CD4-positive, alpha-beta T cell treated with Interleukin-17A for 1 hour (primary cell): Measurements from ENCODE around the gene LIPC.

Source experiments
- DNase-seq: peaks from one replicate; pipeline ENCODE4 v3.0.0-alpha.2; 2020

Gene LIPC

DNA sequence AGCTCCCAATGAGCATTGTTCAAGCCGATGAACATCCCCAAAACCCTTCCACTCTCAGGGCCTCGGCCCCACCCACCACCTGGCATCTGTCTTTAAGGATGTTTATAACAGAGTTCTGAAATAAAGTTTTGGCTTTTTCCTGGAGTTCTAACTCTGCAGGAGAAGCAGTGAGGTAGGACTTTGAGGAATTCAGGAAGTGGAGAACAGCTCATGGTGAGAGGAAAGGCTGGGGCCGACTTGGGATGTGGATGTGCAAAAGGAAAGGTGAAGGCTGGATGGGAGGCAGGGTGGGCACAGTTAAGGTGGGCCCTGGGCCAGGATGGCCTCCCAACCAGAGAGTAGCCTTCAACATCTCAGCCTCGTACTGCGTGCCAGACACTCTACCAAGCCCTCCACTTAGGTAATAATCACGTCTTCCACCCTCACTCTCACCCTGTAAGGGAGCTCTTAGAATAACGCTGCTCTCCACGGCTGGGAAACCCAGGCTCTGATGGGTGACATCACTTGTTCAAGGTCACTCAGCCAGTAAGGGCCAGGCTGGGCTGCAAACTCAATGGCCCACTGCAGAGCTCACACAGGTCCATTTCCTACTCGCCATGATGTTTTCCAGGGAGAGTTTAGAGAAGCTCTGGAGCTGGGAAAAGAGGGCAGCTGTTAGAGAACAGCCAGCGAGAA lies 28.5 kb downstream of the LIPC start:
- no peak for DNase-seq

- DNase-seq = no peak
These were observed 29.1 kb downstream of the LIPC start for GRCh38 chr15:58460872-58461271.

GRCh38 chr15:58462547-58462946 lies 30.8 kb downstream of the LIPC start:
- no peak for DNase-seq

GRCh38 chr15:58462973-58463663 lies 31.3 kb downstream of the LIPC start:
- no peak for DNase-seq

DNA sequence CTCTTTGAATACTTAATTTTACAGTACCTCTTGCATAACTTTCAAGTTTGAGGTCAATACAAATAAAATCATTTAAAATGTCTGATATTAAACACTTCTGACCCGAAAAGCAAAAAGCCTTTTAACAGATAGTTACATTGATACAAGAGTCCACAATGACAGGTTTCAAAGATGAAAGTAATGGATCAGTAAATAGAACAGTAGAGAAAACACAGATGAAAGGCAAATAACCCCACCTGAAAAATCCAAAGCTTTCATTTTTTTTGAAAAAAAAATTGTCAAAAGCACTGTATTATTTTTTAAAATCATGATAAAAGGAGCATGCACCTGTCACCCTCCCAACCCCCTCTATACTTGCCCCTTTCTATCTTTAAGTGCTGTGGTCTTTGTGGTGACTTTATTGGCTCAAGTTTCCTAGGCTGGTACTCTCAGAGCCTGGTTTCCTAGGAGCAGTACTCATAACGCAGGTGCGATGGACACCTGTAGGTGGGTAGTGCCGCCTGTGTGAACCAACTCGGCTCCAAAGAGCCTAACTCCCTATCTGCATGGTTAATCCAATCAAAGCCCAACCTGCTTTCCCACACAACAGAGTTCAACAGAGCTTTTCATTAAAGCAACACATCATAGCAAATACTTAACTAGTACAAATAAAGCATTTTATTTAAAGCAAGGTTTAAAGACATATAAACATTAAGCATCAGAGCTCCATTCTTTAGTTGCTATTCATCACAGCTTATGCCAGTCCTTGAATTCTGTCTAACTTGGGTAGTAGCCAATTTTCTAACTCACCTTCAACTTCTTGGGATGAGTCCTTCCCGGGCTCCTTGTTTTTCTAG lies 32.2 kb downstream of the LIPC start:
- DNase-seq = no peak

DNA sequence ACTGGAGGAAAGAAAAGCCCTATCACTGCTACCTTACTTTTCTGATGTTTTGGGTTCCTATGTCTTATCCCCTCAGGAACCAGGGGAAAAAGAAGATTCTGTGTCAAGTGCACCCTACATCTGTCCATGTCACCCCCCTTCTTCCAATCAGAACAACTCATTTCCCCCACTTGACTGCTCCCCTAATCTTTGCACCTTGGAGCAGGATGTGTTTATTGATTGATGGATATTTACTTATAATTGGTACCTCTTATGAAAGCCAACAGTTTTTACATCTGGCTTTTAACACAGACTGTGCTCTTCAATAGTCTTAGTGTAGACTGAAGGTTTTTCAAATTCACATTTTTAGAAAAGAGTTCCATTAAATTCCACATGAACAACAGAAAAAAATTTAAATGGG lies 33.3 kb downstream of the LIPC start:
- no peak for DNase-seq

GRCh38 chr15:58465866-58466517 lies 34.2 kb downstream of the LIPC start:
- DNase-seq = no peak

DNA sequence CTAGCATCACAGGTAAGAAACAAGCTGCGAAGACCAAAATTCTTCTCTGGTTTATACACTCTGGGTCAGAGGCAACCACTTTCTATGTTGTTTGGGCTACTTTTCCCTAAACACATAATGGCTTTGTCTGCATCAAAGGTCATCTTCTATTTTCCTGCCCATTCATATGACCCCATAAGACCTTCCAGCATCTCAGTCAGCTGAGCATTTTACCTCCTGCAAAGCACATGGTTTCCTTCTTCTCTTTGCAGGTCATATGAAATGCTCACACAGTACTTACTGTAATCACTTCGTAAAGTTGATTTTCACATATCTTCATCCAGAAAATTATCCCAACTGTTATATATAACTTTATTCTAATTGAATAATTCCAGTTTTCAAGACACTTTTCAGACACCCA lies 34.8 kb downstream of the LIPC start:
- DNase-seq = no peak

DNA sequence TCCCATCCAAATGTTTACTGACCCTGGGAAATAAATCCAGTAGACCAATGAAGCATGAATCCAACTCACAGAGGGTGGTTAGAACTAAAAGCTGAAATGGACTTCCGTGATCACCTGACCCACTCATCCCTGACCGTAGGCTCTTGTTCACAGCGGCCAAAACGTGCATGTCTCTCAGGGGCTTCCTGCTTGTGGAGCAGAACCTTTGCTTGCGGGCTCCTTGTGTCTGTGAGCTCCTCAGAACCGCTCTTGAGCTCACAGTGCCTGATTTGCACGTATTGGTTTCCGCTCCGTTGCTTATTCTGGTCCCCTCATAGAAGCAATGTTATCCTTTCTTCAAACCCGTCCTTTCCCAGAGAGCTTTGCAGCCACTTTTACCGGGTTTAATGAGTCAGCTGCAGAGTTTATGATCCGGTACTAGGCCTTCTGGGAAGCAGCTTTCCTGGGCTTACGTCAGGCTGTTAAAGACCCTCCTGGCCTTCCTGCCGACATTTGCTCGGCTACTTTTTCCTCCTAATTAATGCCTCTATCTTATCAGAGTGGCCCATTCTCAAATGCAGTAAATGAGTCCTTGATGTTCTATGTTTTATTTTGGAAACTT lies 35.4 kb downstream of the LIPC start:
- no peak for DNase-seq

DNA sequence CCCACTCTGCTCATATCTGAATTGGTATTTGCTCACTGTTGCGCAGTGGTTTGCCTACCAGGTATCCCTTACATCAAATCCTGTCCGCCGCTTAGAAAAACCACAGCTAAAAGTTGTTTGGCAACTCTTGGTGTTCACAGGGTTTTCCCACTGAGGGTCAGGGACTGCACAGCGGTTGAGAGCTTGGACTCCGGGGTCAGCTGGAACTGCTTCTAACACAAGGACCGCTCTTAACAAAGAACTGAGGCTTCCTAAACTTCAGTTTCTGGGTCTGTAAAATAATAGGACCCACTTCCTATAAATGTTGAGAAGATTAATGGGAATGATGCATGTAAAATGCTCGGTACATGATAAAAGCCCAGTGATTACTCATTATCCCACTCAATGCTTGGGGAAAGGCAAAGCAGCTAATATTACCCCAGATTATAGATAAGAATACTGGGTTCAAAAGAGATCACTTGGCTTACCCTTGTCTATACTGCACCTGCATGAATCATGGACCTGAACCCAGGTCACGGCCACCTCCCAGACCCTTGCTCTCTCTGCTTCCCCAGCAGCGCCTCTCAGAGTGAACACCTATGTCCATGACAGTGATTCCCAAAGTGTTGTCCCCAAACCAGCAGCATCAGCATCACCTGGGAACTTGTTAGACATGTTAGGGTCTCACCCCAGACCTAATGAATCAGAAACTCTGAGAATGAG lies 36.1 kb downstream of the LIPC start:
- DNase-seq = no peak

DNA sequence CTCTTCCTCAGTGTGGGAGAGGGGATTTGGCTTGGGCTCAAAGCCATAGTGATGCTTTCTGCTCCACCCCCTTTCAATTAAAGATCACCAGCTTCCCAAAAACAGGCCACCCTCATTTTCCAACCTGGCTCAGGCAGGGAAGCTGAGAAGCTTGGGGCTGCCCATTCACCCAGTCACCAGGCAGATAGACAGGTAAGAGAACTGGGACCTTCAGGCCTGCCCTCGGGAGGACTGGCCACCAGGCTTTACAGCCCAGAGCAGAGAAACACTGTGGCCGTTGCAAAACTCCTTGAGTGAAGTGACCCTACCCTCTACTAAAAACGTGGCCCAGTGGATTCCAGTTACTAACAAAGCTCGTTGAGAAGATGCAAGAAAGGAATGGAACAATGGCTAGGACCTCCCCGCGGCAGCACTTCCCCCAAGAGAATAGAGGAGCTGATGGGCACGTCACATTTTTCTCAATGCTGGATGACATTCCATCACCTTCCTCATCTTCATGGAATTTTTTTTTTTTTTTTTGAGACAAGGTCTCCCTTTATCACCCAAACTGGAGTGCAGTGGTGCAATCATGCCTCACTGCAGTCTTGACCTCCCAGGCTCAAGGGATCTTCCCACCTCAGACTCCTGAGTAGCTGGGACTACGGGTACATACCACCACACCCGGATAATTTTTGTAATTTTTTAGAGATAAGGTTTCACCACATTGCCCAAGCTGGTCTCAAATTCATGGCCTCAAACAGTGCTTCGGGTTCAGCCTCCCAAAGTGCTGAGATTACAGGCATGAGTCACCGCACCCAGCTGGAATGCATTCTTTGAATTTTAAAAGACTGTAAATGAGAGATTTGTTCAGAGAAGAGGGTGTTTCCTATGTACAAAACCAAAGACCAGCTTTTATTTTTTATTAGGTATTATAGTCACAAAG lies 37.9 kb downstream of the LIPC start:
- DNase-seq = no peak

DNA sequence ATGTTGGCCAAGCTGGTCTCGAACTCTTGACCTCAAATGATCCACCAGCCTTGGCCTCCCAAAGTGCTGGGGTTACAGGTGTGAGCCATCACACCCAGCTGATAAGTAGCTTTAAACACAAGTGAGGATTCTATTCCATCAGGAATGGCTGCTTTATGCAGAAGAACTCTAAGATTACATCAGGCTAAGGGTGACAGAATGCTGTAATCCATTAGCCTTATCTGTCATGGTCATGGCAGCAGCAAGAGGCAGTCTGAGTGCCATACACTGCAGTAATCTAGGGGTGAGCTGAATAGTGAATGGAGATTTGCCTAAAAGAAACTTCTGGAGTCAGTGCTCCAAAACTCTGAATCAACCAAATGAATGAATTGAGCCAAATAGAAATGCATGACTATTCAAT lies 39.6 kb downstream of the LIPC start:
- no peak for DNase-seq

GRCh38 chr15:58472221-58472620 lies 40.4 kb downstream of the LIPC start:
- DNase-seq = no peak

- peak; percentile 68 for DNase-seq
These were observed 41.2 kb downstream of the LIPC start for GRCh38 chr15:58472821-58473581.

- peak; percentile 28 for DNase-seq
These were observed 41.9 kb downstream of the LIPC start for GRCh38 chr15:58473724-58474123.

DNA sequence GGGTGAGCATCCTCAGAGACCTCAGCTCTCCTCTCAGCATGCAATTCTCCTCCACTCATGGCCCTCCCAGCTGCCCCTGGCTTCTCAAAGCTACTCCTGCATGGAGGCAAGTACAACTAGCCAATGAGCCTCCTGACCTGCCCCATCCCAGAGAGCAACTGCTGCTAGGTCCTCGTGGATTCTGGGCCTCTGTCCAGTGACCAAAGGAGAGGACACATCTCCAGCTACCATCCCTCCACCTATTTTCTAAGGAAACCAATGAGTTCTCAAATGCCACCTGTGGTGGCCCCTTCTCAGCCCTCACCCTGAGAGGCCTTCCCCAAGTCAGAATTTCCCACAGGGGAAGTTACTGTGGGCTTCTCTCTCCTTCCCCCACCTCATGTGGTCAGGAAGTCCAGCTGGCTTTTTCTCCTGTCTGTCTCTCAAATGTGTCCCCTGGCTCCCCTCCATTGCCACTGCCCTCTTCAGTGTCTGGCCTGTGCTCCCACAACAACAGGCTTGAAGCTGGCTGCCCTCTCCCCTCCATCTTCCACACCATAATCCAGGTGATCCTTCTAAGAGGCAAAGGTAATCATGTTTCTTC lies 43.0 kb downstream of the LIPC start:
- no peak for DNase-seq

DNA sequence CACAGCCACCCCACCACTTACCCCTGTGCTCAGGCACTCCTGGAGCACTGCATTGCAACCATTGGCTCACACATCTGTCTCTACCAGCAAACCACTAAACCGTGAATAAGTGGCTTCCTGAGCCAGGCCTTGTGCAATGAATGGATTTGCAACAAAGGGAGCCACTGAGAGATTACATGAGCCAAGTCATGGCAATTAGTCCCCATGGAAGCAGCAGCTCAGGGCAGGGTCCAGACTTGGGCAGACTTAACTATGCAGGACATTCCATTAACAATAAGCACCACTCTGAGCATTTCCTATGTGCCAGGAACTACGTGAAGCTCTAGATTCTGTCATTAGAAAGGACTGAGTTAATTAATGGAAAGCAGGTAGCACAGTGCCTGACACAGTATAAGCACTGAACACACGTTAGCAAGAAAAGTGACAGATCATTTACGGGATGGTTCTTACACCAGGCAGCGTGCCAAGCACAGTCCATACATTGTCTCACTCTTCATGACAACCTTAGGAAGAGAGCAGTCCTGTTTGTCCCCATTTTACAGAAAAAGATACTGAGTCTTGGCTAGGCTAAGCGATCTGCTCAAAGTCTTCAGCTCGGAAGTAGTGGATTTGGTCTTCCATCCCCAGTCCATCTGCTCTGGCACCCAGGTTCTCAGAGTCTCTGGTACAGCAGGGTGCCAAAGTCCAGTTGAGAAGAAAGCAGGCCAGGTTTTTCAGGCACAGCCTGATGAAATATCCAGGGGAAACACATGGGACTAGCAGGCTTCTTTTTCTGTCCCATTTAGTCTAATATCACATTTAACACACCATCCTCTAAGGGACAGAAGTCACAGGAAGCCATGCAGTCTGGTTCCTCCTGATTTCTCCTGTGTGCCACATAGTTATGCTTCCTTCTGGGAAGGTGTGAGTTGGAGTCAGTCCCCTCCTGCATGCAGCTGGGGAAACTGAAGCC lies 44.1 kb downstream of the LIPC start:
- no peak for DNase-seq

- DNase-seq = no peak
These were observed 44.9 kb downstream of the LIPC start for GRCh38 chr15:58476525-58477162.
